MCF 10A (cell line): Measurements from ENCODE around the gene ADAM8. TPM values are rescaled to one million over a fixed set of nuclear protein-coding genes. Genes with fewer than 3 reads are reported as not detected.

ENCODE experiments used
- BruUV-seq: library from RNA; stranded (reverse); fragments of 400-500 nt; replicated peaks from 2 replicates; lab custom pipeline; 2021; lab: Mats Ljungman, UMichigan
- CTCF ChIA-PET: fragments of 300-600 bp; sonication (Branson Sonifier 250); formaldehyde crosslinking; extraction: SDS; loops from one replicate; lab custom pipeline; 2021; ENCODE audit warnings: antibody characterized with exemption, inconsistent platforms; lab: Yijun Ruan, JAX
- POLR2A ChIA-PET: fragments of 300-600, 350-650 bp; sonication (Branson Sonifier 250); formaldehyde crosslinking; extraction: SDS; loops from one replicate; lab custom pipeline; 2020; ENCODE audit warnings: antibody characterized with exemption, inconsistent platforms; lab: Yijun Ruan, JAX
- DNase-seq: peaks from one replicate; pipeline ENCODE4 v3.0.0-alpha.2; 2018; ENCODE audit not compliant: unreplicated experiment
- H3K27ac Mint-ChIP-seq: one replicate; pipeline ENCODE4 v1.8.0; 2022; ENCODE audit warnings: mild to moderate bottlenecking, low read depth, mixed read lengths; ENCODE audit not compliant: unreplicated experiment
- H3K27me3 Mint-ChIP-seq: one replicate; pipeline ENCODE4 v1.8.0; 2022; ENCODE audit warnings: mixed read lengths; ENCODE audit not compliant: insufficient read depth, unreplicated experiment
- H3K36me3 Mint-ChIP-seq: one replicate; pipeline ENCODE4 v1.8.0; 2022; ENCODE audit warnings: mild to moderate bottlenecking, moderate library complexity, mixed read lengths; ENCODE audit not compliant: insufficient read depth, unreplicated experiment
- H3K4me1 Mint-ChIP-seq: one replicate; pipeline ENCODE4 v1.8.0; 2022; ENCODE audit warnings: mixed read lengths; ENCODE audit not compliant: insufficient read depth, unreplicated experiment
- H3K4me3 Mint-ChIP-seq: one replicate; pipeline ENCODE4 v1.8.0; 2022; ENCODE audit warnings: mild to moderate bottlenecking, moderate library complexity, mixed read lengths; ENCODE audit not compliant: unreplicated experiment
- H3K9me3 Mint-ChIP-seq: one replicate; pipeline ENCODE4 v1.8.0; 2022; ENCODE audit warnings: mixed read lengths; ENCODE audit not compliant: unreplicated experiment
- CTCF ChIP-seq: fragments of 200-600 bp; IDR thresholded peaks from one replicate; pipeline ENCODE4 v1.8.0; 2022; ENCODE audit warnings: antibody characterized with exemption, mild to moderate bottlenecking; ENCODE audit not compliant: unreplicated experiment
- intact Hi-C: fragments of 100-400 bp; cut with micrococcal nuclease; formaldehyde crosslinking; loops from 2 replicates; pipeline ENCODE4 v1.14.1; 2022
- total RNA-seq: library from RNA; stranded (reverse); gene quantifications from 2 replicates; pipeline ENCODE4 v1.2.3, GENCODE V29; 2022

The ADAM8 gene
- total RNA-seq, 1 experiment from 2014 or later, result 23.2 TPM

- H3K27me3 Mint-ChIP-seq, result peaks cover 14% of the 10 kb centered on the region
- peaks cover 6% of the 10 kb centered on the region for H3K36me3 Mint-ChIP-seq
- TF ChIP-seq CTCF, result no peak
- no peak for DNase-seq
- H3K27ac Mint-ChIP-seq, result no peak overlapping the region
- intact Hi-C loops, result loop anchor here (5.0 kb wide), 1 partner anchor 112 kb away; no protein-coding TSS in a partner anchor
- peaks cover 19% of the 10 kb centered on the region for H3K4me1 Mint-ChIP-seq
- no peak overlapping the region for H3K4me3 Mint-ChIP-seq
- H3K9me3 Mint-ChIP-seq, result no peaks in the 10 kb centered on the region
- CTCF ChIA-PET, result interaction anchor here (1.0 kb wide), 1 partner anchor 75 kb away, joined by 3 read pairs; no protein-coding TSS in a partner anchor
- POLR2A ChIA-PET, result interaction anchor here (1.2 kb wide), 1 partner anchor 11 kb away, joined by 3 read pairs; no protein-coding TSS in a partner anchor
- BruUV-seq, result no TSS peak
These were observed 22.1 kb downstream of the ADAM8 start for GRCh38 chr10:133254421-133255120.

GRCh38 chr10:133253361-133253955 lies 23.2 kb downstream of the ADAM8 start:
- intact Hi-C loops, result no loop called here
- Mint-ChIP-seq H3K36me3 (no peaks in the 10 kb centered on the region), H3K4me1 (peaks cover 13% of the 10 kb centered on the region), H3K4me3 (no peak overlapping the region), H3K9me3 (no peaks in the 10 kb centered on the region), H3K27ac (no peak overlapping the region), H3K27me3 (peaks cover 14% of the 10 kb centered on the region)
- no TSS peak for BruUV-seq
- DNase-seq, result no peak
- TF ChIP-seq CTCF, result no peak
- POLR2A ChIA-PET, result no interaction called here
- CTCF ChIA-PET, result interaction anchor here (0.7 kb wide), 1 partner anchor 560 kb away, joined by 3 read pairs; no protein-coding TSS in a partner anchor

- H3K4me1 Mint-ChIP-seq, result peaks cover under 1% of the 10 kb centered on the region
- no peak for TF ChIP-seq CTCF
- intact Hi-C loops, result no loop called here
- no peak for DNase-seq
- ChIA-PET POLR2A (no interaction called here), CTCF (no interaction called here)
- H3K9me3 Mint-ChIP-seq, result no peaks in the 10 kb centered on the region
- no TSS peak for BruUV-seq
- no peak overlapping the region for H3K27ac Mint-ChIP-seq
- H3K27me3 Mint-ChIP-seq, result peaks cover 14% of the 10 kb centered on the region
- H3K4me3 Mint-ChIP-seq, result no peak overlapping the region
- H3K36me3 Mint-ChIP-seq, result no peaks in the 10 kb centered on the region
These were observed 24.5 kb downstream of the ADAM8 start for GRCh38 chr10:133252223-133252552.

- Mint-ChIP-seq H3K27ac (no peak overlapping the region), H3K36me3 (no peaks in the 10 kb centered on the region), H3K4me3 (no peak overlapping the region), H3K4me1 (no peaks in the 10 kb centered on the region), H3K27me3 (peaks cover 14% of the 10 kb centered on the region), H3K9me3 (no peaks in the 10 kb centered on the region)
- no TSS peak for BruUV-seq
- DNase-seq, result no peak
- intact Hi-C loops, result no loop called here
- POLR2A ChIA-PET, result no interaction called here
- TF ChIP-seq CTCF, result no peak
- CTCF ChIA-PET, result no interaction called here
These were observed 25.1 kb downstream of the ADAM8 start for GRCh38 chr10:133251388-133252222.
